Activated naive CD4-positive, alpha-beta T cell treated with anti-CD3 and anti-CD28 coated beads for 36 hours (primary cell): ENCODE data around the gene ALX4. TPM values are rescaled to one million over a fixed set of nuclear protein-coding genes. Genes with fewer than 3 reads are reported as not detected.
A peak's percentile ranks its signal among the peaks of the same experiment; 100 is the strongest.

Experiments used
- CTCF ChIA-PET: fragments of 350-600 bp; sonication (Branson Sonifier 250); formaldehyde crosslinking; loops from one replicate; lab custom pipeline; 2021; ENCODE audit warnings: antibody characterized with exemption; lab: Charles Lee
- DNase-seq: peaks from one replicate; pipeline ENCODE4 v3.0.0-alpha.2; 2020
- H3K27ac Mint-ChIP-seq: one replicate; pipeline ENCODE4 v1.8.0; 2021; ENCODE audit warnings: mild to moderate bottlenecking, mixed read lengths
- H3K27me3 Mint-ChIP-seq: one replicate; pipeline ENCODE4 v1.8.0; 2021; ENCODE audit warnings: low read depth, mixed read lengths
- H3K36me3 Mint-ChIP-seq: one replicate; pipeline ENCODE4 v1.8.0; 2021; ENCODE audit warnings: low read depth, mixed read lengths
- H3K4me1 Mint-ChIP-seq: one replicate; pipeline ENCODE4 v1.8.0; 2021; ENCODE audit warnings: low read depth, mixed read lengths
- H3K4me3 Mint-ChIP-seq: one replicate; pipeline ENCODE4 v1.8.0; 2021; ENCODE audit warnings: mild to moderate bottlenecking, moderate library complexity, mixed read lengths
- H3K9me3 Mint-ChIP-seq: one replicate; pipeline ENCODE4 v1.8.0; 2021; ENCODE audit warnings: mixed read lengths
- intact Hi-C: fragments of 100-400 bp; cut with micrococcal nuclease; formaldehyde crosslinking; loops from one replicate; pipeline ENCODE4 v1.15.1; 2023
- total RNA-seq, 2 experiments: library from RNA; stranded (reverse); gene quantifications; one replicate each; pipeline ENCODE4 v1.2.3, GENCODE V29; 2021

The ALX4 gene
- total RNA-seq, 2 experiments from 2014 or later = not detected

DNA sequence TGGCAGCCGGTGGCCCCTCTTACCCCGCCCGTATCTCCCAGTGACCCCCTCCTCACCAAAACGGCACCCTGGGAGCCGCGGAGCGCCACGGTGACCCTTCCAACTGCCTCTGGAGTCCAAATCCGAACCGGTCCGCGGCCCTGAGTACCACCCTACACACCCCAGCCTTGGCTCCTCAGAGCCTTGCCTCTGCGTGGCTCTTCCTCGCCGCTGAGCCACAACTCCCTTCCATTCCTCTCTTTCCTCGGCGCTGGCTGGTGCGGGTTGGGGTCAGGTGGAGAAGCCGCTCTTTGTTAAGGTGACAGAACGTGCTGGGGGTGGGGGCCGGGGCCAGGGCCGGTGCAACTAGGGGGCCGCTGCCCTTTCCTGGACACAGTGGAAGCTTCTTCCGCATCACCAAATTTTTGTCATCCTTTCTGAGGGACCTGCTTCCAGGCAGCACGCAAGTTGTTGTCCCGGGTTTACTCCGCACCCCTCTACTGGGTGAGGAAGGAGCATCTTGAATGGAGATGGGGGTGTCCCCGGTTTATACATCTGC is 6.5 kb downstream of the ALX4 start:
- intact Hi-C loops = no loop called here
- H3K27me3 Mint-ChIP-seq = peaks cover 71% of the 10 kb centered on the region
- no peaks in the 10 kb centered on the region for H3K36me3 Mint-ChIP-seq
- no peak overlapping the region for H3K27ac Mint-ChIP-seq
- H3K9me3 Mint-ChIP-seq = no peaks in the 10 kb centered on the region
- DNase-seq = no peak
- H3K4me1 Mint-ChIP-seq = peaks cover 22% of the 10 kb centered on the region
- H3K4me3 Mint-ChIP-seq = no peak overlapping the region
- CTCF ChIA-PET = no interaction called here

DNA sequence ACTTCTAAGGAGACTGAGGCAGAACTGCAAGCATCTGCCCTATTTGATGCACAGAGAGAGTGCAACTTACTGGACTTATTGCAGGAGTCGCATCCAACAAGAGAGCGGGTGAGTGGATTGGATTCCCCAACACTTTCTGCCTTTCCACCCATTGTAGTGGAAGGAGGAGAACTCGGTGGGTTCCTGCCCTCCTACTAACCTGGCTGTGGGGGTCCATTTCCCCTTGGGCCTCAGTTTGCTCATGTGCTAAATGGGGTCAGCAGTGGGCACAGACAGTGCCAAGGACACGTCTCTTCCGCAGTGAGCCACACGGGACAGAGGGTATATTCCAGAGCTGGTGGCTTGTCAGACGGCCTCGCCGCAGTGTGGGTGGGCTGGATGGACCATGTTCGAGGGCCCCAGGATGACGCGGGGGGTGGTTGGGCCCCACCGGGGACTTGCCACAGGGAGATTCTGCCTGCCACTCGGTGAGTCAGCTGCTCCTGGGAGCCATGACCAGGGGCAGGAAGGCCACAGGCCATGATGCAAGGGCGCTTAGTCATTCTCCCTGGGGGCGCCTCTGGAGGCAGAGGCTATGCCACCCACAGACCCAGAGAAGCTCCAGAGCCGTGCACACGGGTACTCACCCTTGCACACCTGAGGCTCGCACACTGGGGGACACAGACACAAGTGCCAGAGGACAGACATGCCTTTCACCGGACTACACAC is 8.2 kb downstream of the ALX4 start:
- Mint-ChIP-seq H3K36me3 (no peaks in the 10 kb centered on the region), H3K27ac (no peak overlapping the region), H3K27me3 (peaks cover 65% of the 10 kb centered on the region), H3K4me1 (peaks cover 22% of the 10 kb centered on the region), H3K9me3 (no peaks in the 10 kb centered on the region), H3K4me3 (no peak overlapping the region)
- intact Hi-C loops = no loop called here
- no peak for DNase-seq
- CTCF ChIA-PET = no interaction called here

DNA sequence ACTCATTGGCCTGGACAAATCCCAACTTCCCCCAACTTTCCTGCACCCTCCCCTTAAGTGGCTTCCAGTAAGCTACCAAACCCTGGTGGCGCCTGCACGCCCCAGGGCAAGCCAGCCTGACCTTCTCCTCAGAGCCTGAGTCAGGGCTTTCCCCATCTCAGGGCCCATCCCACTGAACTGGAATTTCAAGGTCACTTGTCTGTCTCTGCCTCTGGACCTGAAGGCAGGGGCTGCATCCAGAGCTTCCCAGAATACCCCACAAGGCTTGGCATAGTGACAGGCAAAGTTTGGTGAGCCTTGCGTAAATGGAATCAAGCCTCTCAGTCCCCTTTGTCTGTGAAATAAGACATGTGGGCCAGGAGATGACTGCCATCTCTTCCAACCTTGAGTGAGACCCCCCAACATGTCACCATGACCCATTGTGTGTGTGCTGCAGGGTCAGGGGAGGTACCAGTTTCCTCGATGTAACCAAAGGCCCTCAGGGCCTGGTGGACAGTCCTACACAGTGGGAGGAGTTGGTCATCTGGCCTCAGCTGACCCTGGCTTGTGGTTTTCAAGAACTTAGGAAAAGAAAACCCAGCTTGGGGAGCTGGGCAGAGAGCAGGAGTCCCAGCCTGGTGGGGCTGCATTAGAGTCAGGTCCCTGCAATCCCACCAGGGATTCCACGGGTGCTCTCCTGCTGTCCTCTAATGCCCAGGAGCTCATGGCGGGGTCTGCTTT is 8.9 kb downstream of the ALX4 start:
- no peaks in the 10 kb centered on the region for H3K36me3 Mint-ChIP-seq
- no peak overlapping the region for H3K27ac Mint-ChIP-seq
- peaks cover 18% of the 10 kb centered on the region for H3K4me1 Mint-ChIP-seq
- no peak overlapping the region for H3K4me3 Mint-ChIP-seq
- no peaks in the 10 kb centered on the region for H3K9me3 Mint-ChIP-seq
- H3K27me3 Mint-ChIP-seq = peaks cover 58% of the 10 kb centered on the region
- intact Hi-C loops = no loop called here
- CTCF ChIA-PET = no interaction called here
- no peak for DNase-seq

DNA sequence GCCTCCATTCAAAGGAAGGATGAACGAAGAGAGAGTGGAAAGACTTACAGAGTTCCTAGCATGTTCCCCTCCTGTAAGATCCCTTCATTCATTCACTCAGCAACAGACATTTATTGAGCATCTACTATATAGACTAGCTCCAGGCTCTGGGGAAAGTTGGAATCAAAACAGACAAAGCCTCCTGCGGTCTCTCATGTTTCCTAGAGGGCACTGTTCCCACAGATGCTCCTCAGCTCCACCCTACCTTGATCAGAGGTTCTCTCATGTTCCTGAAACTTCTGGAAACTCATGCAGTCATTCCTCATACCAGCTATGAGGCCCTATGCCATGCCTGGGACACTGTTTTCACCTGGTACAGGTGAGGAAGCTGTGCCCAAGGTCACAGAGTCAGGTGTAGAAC is 11.1 kb downstream of the ALX4 start:
- no peak overlapping the region for H3K27ac Mint-ChIP-seq
- intact Hi-C loops = no loop called here
- DNase-seq = no peak
- peaks cover 40% of the 10 kb centered on the region for H3K27me3 Mint-ChIP-seq
- no peaks in the 10 kb centered on the region for H3K36me3 Mint-ChIP-seq
- CTCF ChIA-PET = interaction anchor here (0.6 to 1.5 kb wide), 3 partner anchors 12 to 843 kb away, joined by 3 to 9 read pairs (median 5); no protein-coding TSS in a partner anchor
- H3K4me3 Mint-ChIP-seq = no peak overlapping the region
- no peaks in the 10 kb centered on the region for H3K9me3 Mint-ChIP-seq
- no peaks in the 10 kb centered on the region for H3K4me1 Mint-ChIP-seq

DNA sequence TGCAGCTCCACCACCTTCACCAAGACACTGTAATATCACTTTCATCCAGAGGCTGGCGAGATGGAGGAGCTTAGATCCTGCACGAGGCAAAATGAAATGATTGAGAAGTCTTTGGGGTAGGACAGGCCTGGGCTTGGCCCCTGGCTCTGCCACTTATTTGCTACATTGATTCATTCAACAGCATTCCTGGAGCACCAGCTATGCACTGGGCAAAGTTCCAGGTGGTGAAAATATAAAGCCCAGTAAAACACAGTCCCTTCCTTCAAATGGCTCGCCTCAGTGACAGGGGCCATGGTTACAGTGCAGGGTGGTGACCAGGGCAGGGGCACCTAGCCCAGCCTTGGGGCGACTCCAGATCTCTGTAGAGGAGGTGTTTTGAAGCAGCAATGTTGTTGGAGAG is 19.7 kb downstream of the ALX4 start:
- H3K36me3 Mint-ChIP-seq = no peaks in the 10 kb centered on the region
- no peak overlapping the region for H3K27ac Mint-ChIP-seq
- intact Hi-C loops = no loop called here
- H3K4me3 Mint-ChIP-seq = no peak overlapping the region
- DNase-seq = no peak
- H3K4me1 Mint-ChIP-seq = no peaks in the 10 kb centered on the region
- peaks cover 5% of the 10 kb centered on the region for H3K27me3 Mint-ChIP-seq
- H3K9me3 Mint-ChIP-seq = no peaks in the 10 kb centered on the region
- CTCF ChIA-PET = interaction anchor here (0.6 kb wide), 1 partner anchor 249 kb away, joined by 3 read pairs; no protein-coding TSS in a partner anchor

DNA sequence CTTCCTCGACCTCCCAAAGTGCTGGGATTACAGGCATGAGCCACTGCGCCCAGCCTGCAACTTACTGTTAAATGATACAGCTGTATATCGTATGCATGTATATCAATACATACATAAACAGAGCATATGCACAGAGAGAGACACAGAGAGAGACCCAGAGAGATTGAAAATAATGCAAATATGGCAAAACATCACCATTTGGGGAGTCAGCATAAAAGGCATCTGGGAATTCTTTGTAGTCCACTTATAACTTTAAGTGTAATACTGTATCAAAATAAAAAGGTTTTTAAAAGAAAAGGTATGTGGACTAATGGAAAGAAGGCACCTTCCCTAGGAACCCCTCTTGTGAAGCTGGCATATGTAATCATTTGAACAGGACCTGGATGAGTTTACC is 21.8 kb downstream of the ALX4 start:
- Mint-ChIP-seq H3K36me3 (no peaks in the 10 kb centered on the region), H3K4me1 (no peaks in the 10 kb centered on the region), H3K4me3 (no peak overlapping the region), H3K27ac (no peak overlapping the region), H3K9me3 (no peaks in the 10 kb centered on the region), H3K27me3 (no peaks in the 10 kb centered on the region)
- intact Hi-C loops = loop anchor here (5.0 kb wide), 1 partner anchor 334 kb away; no protein-coding TSS in a partner anchor
- CTCF ChIA-PET = interaction anchor here (0.8 to 1.3 kb wide), 2 partner anchors 236 to 248 kb away, joined by 3 to 5 read pairs; no protein-coding TSS in a partner anchor
- DNase-seq = no peak

DNA sequence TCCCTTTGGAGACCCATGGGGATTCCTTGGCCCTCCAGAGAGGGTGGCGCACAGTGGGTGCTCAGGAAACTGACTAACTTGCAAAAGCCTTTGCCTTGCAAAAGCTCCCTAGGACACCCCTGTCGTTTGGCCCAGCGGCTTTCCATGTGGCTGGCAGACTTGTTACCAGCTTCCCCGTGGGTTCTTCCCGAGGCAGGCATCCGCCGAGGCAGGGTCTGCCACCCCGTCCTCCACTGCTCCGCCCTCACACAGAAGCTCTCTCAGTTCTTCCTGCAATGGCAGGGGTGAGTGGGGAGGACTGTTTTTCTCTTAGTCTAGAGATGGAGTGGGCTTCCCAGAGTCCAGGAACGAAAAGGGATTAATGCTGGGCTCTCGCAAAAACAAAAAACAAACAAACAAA is 23.0 kb downstream of the ALX4 start:
- Mint-ChIP-seq H3K27me3 (no peaks in the 10 kb centered on the region), H3K4me1 (no peaks in the 10 kb centered on the region), H3K9me3 (no peaks in the 10 kb centered on the region), H3K27ac (no peak overlapping the region), H3K36me3 (no peaks in the 10 kb centered on the region), H3K4me3 (no peak overlapping the region)
- intact Hi-C loops = loop anchor here (1.0 to 5.0 kb wide), 5 partner anchors 177 to 624 kb away; no protein-coding TSS in a partner anchor
- no peak for DNase-seq
- CTCF ChIA-PET = interaction anchor here (0.7 to 2.5 kb wide), 11 partner anchors 9 to 589 kb away, joined by 3 to 9 read pairs (median 4); no protein-coding TSS in a partner anchor

DNA sequence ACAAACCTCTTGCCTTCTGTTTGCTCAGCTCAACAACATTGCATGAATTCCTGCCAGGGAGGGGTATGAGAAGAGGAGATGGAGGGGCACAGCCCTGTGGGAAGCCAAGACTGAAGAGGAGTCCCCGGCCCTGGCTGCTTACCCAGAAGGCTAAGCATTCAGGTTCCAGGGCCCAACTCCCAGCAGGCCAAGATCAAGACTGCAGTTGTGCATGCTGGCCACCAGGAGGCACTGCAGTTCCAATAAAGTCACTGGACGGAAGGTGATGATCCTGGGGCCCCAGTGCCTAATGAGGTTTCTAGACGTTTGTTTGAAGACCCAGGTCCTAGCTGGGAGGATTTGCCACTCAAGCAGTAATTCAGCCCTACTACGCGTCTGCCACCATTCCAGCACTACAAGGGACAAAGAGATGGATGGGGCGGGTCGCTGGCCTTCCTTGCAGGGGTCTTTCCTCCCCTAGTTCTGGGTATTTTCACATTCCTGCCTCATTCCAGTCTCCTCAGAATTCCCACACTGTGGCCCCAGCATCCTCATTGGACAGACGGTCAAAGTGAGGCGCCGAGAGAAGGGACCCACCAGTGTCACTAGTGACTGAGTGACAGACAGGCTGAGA is 23.6 kb downstream of the ALX4 start:
- peak; percentile 77 for DNase-seq
- H3K27ac Mint-ChIP-seq = no peak overlapping the region
- CTCF ChIA-PET = interaction anchor here (0.6 to 2.5 kb wide), 24 partner anchors 8 to 589 kb away, joined by 3 to 9 read pairs (median 4); no protein-coding TSS in a partner anchor
- no peak overlapping the region for H3K4me3 Mint-ChIP-seq
- no peaks in the 10 kb centered on the region for H3K27me3 Mint-ChIP-seq
- no peaks in the 10 kb centered on the region for H3K4me1 Mint-ChIP-seq
- intact Hi-C loops = loop anchor here (1.0 to 5.0 kb wide), 5 partner anchors 176 to 625 kb away; no protein-coding TSS in a partner anchor
- no peaks in the 10 kb centered on the region for H3K9me3 Mint-ChIP-seq
- H3K36me3 Mint-ChIP-seq = no peaks in the 10 kb centered on the region

DNA sequence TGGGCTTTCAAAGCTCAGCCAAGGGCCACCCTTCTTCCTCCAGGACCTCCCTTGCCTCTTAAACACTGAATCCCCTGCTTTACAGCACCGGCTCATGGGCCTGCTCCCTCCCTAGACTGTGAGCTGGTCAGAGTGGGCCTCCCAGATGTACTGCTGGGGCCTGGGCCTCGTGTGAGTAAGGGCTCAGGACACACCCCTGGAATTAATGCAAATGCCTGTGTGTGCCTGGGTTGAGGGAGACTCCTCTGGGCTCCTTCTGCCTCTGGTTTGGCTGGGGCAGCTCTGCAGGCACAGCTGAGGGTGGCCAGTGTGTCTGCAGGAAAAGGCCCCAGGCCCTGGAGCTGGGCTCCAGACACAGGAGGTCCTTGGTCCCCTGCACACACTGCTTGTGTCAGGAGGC is 24.2 kb downstream of the ALX4 start:
- Mint-ChIP-seq H3K4me1 (no peaks in the 10 kb centered on the region), H3K4me3 (no peak overlapping the region), H3K27ac (no peak overlapping the region), H3K9me3 (no peaks in the 10 kb centered on the region), H3K36me3 (no peaks in the 10 kb centered on the region), H3K27me3 (no peaks in the 10 kb centered on the region)
- intact Hi-C loops = loop anchor here (1.0 to 5.0 kb wide), 5 partner anchors 175 to 626 kb away; no protein-coding TSS in a partner anchor
- no peak for DNase-seq
- CTCF ChIA-PET = interaction anchor here (0.6 to 2.5 kb wide), 22 partner anchors 11 to 1218 kb away, joined by 3 to 9 read pairs (median 4); no protein-coding TSS in a partner anchor

DNA sequence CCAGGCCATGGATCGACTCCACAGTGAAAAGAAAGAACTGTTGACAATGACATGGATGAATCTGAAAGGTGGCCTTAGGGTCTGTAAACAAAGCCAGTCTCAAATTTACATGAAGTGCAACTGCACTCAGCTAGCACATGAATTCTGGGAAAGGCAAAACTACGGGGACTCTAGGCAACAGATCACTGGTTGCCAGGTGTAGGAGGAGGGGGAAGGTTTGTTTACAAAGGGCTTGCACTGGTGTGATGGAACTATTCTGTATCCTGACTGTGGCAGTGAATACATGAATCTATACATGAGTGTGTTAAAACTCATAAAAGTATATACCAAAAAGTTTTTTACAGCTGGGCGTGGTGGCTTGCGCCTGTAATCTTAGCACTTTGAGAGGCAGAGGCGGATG is 27.3 kb downstream of the ALX4 start:
- intact Hi-C loops = no loop called here
- CTCF ChIA-PET = interaction anchor here (0.7 to 1.4 kb wide), 2 partner anchors 178 to 187 kb away, joined by 3 read pairs; partner anchors contain the start of gene EXT2
- no peak for DNase-seq
- no peak overlapping the region for H3K27ac Mint-ChIP-seq
- no peaks in the 10 kb centered on the region for H3K9me3 Mint-ChIP-seq
- no peaks in the 10 kb centered on the region for H3K27me3 Mint-ChIP-seq
- H3K4me3 Mint-ChIP-seq = no peak overlapping the region
- H3K4me1 Mint-ChIP-seq = no peaks in the 10 kb centered on the region
- no peaks in the 10 kb centered on the region for H3K36me3 Mint-ChIP-seq

DNA sequence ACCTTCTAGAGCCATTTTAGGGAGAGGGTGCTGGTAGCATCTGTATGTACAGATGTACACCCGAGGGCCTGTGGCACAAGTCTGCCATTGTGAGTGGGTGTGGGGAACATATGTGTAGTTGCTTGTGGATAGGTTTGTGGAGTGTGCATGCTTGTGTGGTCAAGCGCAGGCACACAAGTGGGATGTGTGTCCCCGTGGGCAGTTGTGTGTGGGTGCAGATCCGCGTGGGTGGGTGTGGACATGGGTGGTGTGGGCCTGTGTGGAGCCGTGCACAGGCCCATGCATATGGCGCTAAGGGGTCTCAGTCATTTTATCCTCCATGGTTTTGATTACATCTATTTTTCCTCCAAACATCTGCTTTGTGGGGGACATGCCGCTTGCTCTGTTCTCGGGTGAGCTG is 28.8 kb downstream of the ALX4 start:
- no peak overlapping the region for H3K27ac Mint-ChIP-seq
- no peaks in the 10 kb centered on the region for H3K27me3 Mint-ChIP-seq
- no peaks in the 10 kb centered on the region for H3K9me3 Mint-ChIP-seq
- no peaks in the 10 kb centered on the region for H3K36me3 Mint-ChIP-seq
- H3K4me3 Mint-ChIP-seq = no peak overlapping the region
- no peaks in the 10 kb centered on the region for H3K4me1 Mint-ChIP-seq
- DNase-seq = no peak
- CTCF ChIA-PET = no interaction called here
- intact Hi-C loops = no loop called here

DNA sequence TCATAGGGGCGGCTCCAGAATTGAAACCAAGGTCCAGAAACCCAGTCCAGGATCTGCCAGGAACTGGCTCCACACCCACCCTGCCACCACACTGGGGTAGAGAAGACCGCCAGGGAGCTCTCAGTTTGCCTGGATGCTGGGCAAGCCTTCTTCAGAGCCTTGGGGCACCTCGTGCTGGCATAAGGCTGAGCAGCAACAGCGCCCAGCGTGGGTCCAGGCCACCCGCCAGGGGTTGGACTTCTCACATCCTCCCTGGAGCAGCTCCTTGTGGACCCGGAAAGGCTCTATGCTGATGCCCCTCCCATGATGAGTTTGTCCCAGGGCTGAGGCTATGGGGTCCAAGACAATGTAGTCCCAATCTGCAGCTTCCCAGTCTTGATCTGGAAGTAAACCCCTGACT is 29.7 kb downstream of the ALX4 start:
- no peak for DNase-seq
- Mint-ChIP-seq H3K36me3 (no peaks in the 10 kb centered on the region), H3K27ac (no peak overlapping the region), H3K4me3 (no peak overlapping the region), H3K27me3 (no peaks in the 10 kb centered on the region), H3K9me3 (no peaks in the 10 kb centered on the region), H3K4me1 (no peaks in the 10 kb centered on the region)
- intact Hi-C loops = no loop called here
- CTCF ChIA-PET = interaction anchor here (0.6 kb wide), 1 partner anchor 180 kb away, joined by 10 read pairs; no protein-coding TSS in a partner anchor
